ENCODE measurements around the gene MACROH2A2. TPM values are rescaled to one million over a fixed set of nuclear protein-coding genes. Genes with fewer than 3 reads are reported as not detected.

MACROH2A2 gene
- total RNA-seq, 1 donor from 2014 or later: 143 TPM

- no peak for TF ChIP-seq CTCF (IDR thresholded peaks at IDR 0.05; ENCODE audit: unreplicated experiment)
- no peak for DNase-seq (ENCODE audit: low spot score, unreplicated experiment)
- no peaks in the 10 kb centered on the region for H3K9me3 Mint-ChIP-seq (ENCODE audit: low read depth)
Measured at GRCh38 chr10:70118196-70118595, 65.5 kb downstream of the MACROH2A2 start.

GRCh38 chr10:70119197-70119596, 66.6 kb downstream of the MACROH2A2 start:
- no peaks in the 10 kb centered on the region for H3K9me3 Mint-ChIP-seq (ENCODE audit: low read depth)
- no peak overlapping the region for H3K4me3 Mint-ChIP-seq (ENCODE audit: low read depth)
- H3K36me3 Mint-ChIP-seq (ENCODE audit: insufficient read depth): peaks cover 12% of the 10 kb centered on the region
- DNase-seq (ENCODE audit: low spot score, unreplicated experiment): no peak
- no peak overlapping the region for H3K27ac Mint-ChIP-seq
- no peaks in the 10 kb centered on the region for H3K27me3 Mint-ChIP-seq
- no peak for TF ChIP-seq CTCF (IDR thresholded peaks at IDR 0.05; ENCODE audit: unreplicated experiment)
- H3K4me1 Mint-ChIP-seq (ENCODE audit: low read depth): peaks cover 12% of the 10 kb centered on the region

More at GRCh38 chr10:70118196-70118595, 65.5 kb downstream of the MACROH2A2 start:
- Mint-ChIP-seq H3K4me3 (ENCODE audit: low read depth) (no peak overlapping the region), H3K36me3 (ENCODE audit: insufficient read depth) (peaks cover 18% of the 10 kb centered on the region), H3K4me1 (ENCODE audit: low read depth) (peaks cover 12% of the 10 kb centered on the region), H3K27ac (no peak overlapping the region), H3K27me3 (no peaks in the 10 kb centered on the region)

- Mint-ChIP-seq H3K9me3 (ENCODE audit: low read depth) (no peaks in the 10 kb centered on the region), H3K27ac (no peak overlapping the region), H3K4me3 (ENCODE audit: low read depth) (no peak overlapping the region), H3K4me1 (ENCODE audit: low read depth) (peaks cover 12% of the 10 kb centered on the region), H3K36me3 (ENCODE audit: insufficient read depth) (peaks cover 12% of the 10 kb centered on the region), H3K27me3 (no peaks in the 10 kb centered on the region)
- no peak for TF ChIP-seq CTCF (IDR thresholded peaks at IDR 0.05; ENCODE audit: unreplicated experiment)
- DNase-seq (ENCODE audit: low spot score, unreplicated experiment): no peak
Measured at GRCh38 chr10:70119623-70120022, 67.0 kb downstream of the MACROH2A2 start.

- Mint-ChIP-seq H3K9me3 (ENCODE audit: low read depth) (no peaks in the 10 kb centered on the region), H3K27ac (no peak overlapping the region), H3K4me3 (ENCODE audit: low read depth) (no peak overlapping the region), H3K36me3 (ENCODE audit: insufficient read depth) (peaks cover 14% of the 10 kb centered on the region), H3K27me3 (no peaks in the 10 kb centered on the region), H3K4me1 (ENCODE audit: low read depth) (peaks cover 12% of the 10 kb centered on the region)
- no peak for DNase-seq (ENCODE audit: low spot score, unreplicated experiment)
- TF ChIP-seq CTCF (IDR thresholded peaks at IDR 0.05; ENCODE audit: unreplicated experiment): no peak
Measured at GRCh38 chr10:70120417-70120816, 67.8 kb downstream of the MACROH2A2 start.

GRCh38 chr10:70121281-70121949, 68.8 kb downstream of the MACROH2A2 start:
- H3K4me3 Mint-ChIP-seq (ENCODE audit: low read depth): no peak overlapping the region
- peaks cover 10% of the 10 kb centered on the region for H3K4me1 Mint-ChIP-seq (ENCODE audit: low read depth)
- DNase-seq (ENCODE audit: low spot score, unreplicated experiment): no peak
- no peak overlapping the region for H3K27ac Mint-ChIP-seq
- no peak for TF ChIP-seq CTCF (IDR thresholded peaks at IDR 0.05; ENCODE audit: unreplicated experiment)
- H3K36me3 Mint-ChIP-seq (ENCODE audit: insufficient read depth): peaks cover 8% of the 10 kb centered on the region
- H3K9me3 Mint-ChIP-seq (ENCODE audit: low read depth): no peaks in the 10 kb centered on the region
- H3K27me3 Mint-ChIP-seq: no peaks in the 10 kb centered on the region
